ENCODE results near the gene TXNDC11. TPM values are rescaled to one million over a fixed set of nuclear protein-coding genes. Genes with fewer than 3 reads are reported as not detected.

The TXNDC11 gene
- total RNA-seq, 2 donors from 2014 or later: 29.5 to 38.1 TPM

- Histone ChIP-seq H3K9me3 (no peaks in the 10 kb centered on the region), H3K27me3 (no peaks in the 10 kb centered on the region), H3K36me3 (no peaks in the 10 kb centered on the region), H3K27ac (peak overlapping the region in 1 of 2 donors; percentile 7), H3K4me1 (peaks cover 0 to 38% of the 10 kb centered on the region in 2 donors), H3K4me3 (peak overlapping the region in 1 of 2 donors; percentile 54)
- DNase-seq (ENCODE audit: low spot score): no peak
- TF ChIP-seq CTCF (IDR thresholded peaks at IDR 0.05): no peak
Measured at GRCh38 chr16:11667221-11667823, 75.3 kb downstream of the TXNDC11 start.

DNA sequence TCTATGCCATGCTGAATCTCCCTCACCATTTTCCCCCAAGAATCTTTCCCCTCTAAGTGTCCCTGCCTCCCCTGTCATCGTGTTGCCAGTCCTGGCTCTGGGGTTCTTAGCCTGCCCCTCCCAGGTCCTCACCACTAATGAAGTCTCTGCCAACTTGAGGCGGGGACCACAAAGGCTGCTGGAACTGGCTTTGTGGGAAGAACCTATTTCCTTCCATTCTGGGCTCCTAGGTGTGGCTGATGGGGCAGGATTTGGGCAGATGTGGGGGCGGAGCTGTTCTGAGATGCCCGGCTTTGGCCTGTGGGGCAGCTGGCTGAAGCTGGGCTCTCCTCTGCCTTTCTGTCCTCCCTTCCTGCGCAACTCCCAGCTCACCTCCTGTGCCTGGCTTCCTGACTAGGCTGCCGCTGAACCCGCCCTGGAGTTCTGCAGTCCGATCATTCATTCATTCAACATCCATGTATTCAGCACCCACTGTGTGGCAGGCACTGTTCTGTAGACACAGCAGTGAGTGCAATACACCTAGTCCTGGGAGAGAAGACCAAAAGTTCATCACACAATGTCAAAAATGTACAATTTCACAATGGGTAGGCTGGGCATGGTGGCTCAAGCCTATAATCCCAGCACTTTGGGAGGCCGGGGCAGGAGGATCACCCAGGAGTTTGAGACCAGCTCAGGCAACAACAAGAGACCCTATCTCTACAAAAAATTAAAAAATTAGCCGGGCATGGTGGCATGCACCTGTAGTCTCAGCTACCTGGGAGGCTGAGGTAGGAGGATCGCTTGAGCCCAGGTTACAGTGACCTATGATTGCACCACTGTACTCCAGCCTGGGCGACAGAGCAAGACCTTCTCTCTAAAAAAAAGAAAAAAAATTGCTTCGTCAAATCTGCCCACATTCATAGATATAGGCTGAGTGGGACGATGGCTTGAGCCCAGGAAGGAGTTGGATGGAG lies 76.3 kb downstream of the TXNDC11 start:
- no peak for DNase-seq (ENCODE audit: low spot score)
- no peaks in the 10 kb centered on the region for H3K27me3 ChIP-seq
- peaks cover 0 to 29% of the 10 kb centered on the region in 2 donors for H3K4me1 ChIP-seq
- no peak overlapping the region for H3K27ac ChIP-seq
- no peak overlapping the region for H3K4me3 ChIP-seq
- H3K9me3 ChIP-seq: no peaks in the 10 kb centered on the region
- no peak for TF ChIP-seq CTCF (IDR thresholded peaks at IDR 0.05)
- H3K36me3 ChIP-seq: no peaks in the 10 kb centered on the region

DNA sequence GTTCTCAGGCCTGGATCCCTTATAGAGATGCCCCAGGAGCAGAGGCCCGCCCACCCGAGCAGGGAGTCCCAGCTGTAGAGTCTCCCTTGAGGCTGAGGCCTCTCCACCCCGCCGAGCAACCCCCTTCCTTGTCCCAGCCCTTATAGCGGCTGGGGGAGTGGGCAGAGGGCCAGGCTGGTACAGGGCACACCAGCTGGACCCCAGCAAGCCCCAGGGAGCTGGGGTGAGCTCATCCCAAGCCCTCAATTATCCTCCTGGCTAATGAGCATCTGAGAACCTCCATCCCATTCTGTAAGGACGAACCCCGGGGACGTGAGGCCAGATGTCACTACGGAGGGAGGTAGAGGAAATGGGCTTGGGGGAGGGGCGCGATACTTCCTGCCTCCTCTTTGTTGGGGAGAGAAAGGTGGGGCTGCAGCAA lies 77.6 kb downstream of the TXNDC11 start:
- no peaks in the 10 kb centered on the region for H3K36me3 ChIP-seq
- H3K4me3 ChIP-seq: no peak overlapping the region
- peaks cover 0 to 16% of the 10 kb centered on the region in 2 donors for H3K4me1 ChIP-seq
- TF ChIP-seq CTCF (IDR thresholded peaks at IDR 0.05): no peak
- H3K27ac ChIP-seq: no peak overlapping the region
- H3K9me3 ChIP-seq: no peaks in the 10 kb centered on the region
- H3K27me3 ChIP-seq: no peaks in the 10 kb centered on the region
- no peak for DNase-seq (ENCODE audit: low spot score)

- Histone ChIP-seq H3K27me3 (no peaks in the 10 kb centered on the region), H3K36me3 (no peaks in the 10 kb centered on the region), H3K9me3 (no peaks in the 10 kb centered on the region), H3K4me1 (peaks cover 0 to 1% of the 10 kb centered on the region in 2 donors), H3K27ac (no peak overlapping the region), H3K4me3 (no peak overlapping the region)
- no peak for TF ChIP-seq CTCF (IDR thresholded peaks at IDR 0.05)
- DNase-seq (ENCODE audit: low spot score): no peak
Measured at GRCh38 chr16:11662582-11662981, 80.1 kb downstream of the TXNDC11 start.

DNA sequence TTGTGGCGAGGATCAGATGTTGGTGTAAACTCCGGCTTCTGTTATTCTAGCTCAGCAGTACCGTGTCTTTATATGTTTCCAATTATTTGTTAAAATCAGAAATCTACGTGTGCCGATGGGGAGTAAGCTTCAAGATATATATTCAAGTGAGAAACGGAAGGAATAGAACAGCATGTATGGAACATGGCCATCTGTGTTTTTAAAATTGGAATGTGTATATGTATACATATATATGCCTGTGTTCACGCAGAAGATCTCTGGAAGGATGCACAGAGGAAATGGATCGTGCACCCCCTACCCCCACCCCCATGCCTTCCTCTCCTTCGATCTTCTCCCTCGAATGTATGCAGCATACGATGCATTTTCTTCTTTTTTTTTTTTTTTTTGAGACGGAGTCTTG lies 82.1 kb downstream of the TXNDC11 start:
- no peak for TF ChIP-seq CTCF (IDR thresholded peaks at IDR 0.05)
- no peak for DNase-seq (ENCODE audit: low spot score)
- Histone ChIP-seq H3K9me3 (no peaks in the 10 kb centered on the region), H3K36me3 (no peaks in the 10 kb centered on the region), H3K27me3 (no peaks in the 10 kb centered on the region), H3K4me3 (no peak overlapping the region), H3K4me1 (no peaks in the 10 kb centered on the region), H3K27ac (no peak overlapping the region)

Measured in right atrium auricular region (tissue), 2 donors.